Esophagus squamous epithelium (tissue), 4 donors: ENCODE measurements around the gene OR6K3.

Source experiments
- CTCF ChIP-seq, 6 experiments: fragments of 450-650 bp in 4 of 6; fragments of 200-600 bp in 2 of 6; sonication (generic) in 2 of 6; IDR thresholded peaks; one replicate each; pipeline ENCODE4 v1.5.1; 2016 to 2019; ENCODE audit warnings: antibody characterized with exemption in 6 of 6, mild to moderate bottlenecking in 4 of 6, moderate library complexity in 4 of 6
- POLR2A ChIP-seq, 4 donors: fragments of 450-650 bp; IDR thresholded peaks; one replicate each; pipeline ENCODE4 v1.6.1; 2017; ENCODE audit warnings: antibody characterized with exemption in 4 of 4, mild to moderate bottlenecking in 4 of 4, moderate library complexity in 3 of 4

DNA sequence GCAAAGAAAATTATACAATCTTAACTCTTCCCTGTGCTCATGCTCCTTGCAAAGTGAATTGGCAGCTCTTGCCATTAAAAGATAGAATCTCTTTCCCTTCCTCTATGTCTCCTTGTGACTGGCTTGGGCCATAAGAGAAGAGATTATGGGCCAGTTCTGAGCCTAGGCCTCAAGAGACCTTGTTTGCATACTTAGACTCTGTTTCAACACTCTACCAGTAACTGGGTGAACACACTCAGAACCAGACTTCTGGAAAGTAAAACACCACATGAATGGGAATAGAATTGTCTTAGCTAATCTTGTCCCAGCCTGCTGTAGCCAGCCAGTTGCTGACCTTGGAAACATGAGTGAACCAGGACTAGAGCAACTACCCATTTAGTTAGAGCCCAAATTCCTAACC is 15.3 kb upstream of the OR6K3 start:
- TF ChIP-seq CTCF (IDR thresholded peaks at IDR 0.05) (no peak), POLR2A (IDR thresholded peaks at IDR 0.05) (no peak)
